A673 (cell line): ENCODE results near the gene ANKRD40.

Experiments
- CTCF ChIP-seq: fragments of 300-800, 200-600 bp; sonication (generic); conservative IDR thresholded peaks from 2 replicates; pipeline ENCODE4 v1.5.1; 2017; ENCODE audit warnings: low read depth, mild to moderate bottlenecking, antibody characterized with exemption, low read length, moderate library complexity, mixed read lengths
- EZH2 ChIP-seq: fragments of 200-600 bp; sonication (generic); IDR thresholded peaks from 2 replicates; pipeline ENCODE4 v1.6.1; 2017; ENCODE audit warnings: borderline replicate concordance, low read depth, mild to moderate bottlenecking, mixed read lengths, antibody characterized with exemption, low read length; ENCODE audit not compliant: poor library complexity, severe bottlenecking

- TF ChIP-seq CTCF = no peak
- TF ChIP-seq EZH2 = no peak
Measured at GRCh38 chr17:50653738-50654137, 54.0 kb downstream of the ANKRD40 start.
